HepG2 (cell line): ENCODE data around the gene TEC. TPM values are rescaled to one million over a fixed set of nuclear protein-coding genes. Genes with fewer than 3 reads are reported as not detected.

Experiments
- ATAC-seq: fragments of 200-7000 bp; cut with Tn5 transposase; 3 replicates; pipeline ENCODE4 v1.9.1; 2020; ENCODE audit warnings: mild to moderate bottlenecking, moderate library complexity
- BruUV-seq: library from RNA; stranded (reverse); fragments of 400-500 nt; replicated peaks from 2 replicates; lab custom pipeline; 2021; lab: Mats Ljungman, UMichigan
- CTCF ChIA-PET: fragments of 300-600 bp; formaldehyde crosslinking; extraction: SDS; loops from one replicate; lab custom pipeline; 2021; ENCODE audit warnings: low total read pairs, inconsistent platforms, low intra/inter-chr PET ratio; lab: Yijun Ruan, JAX
- POLR2A ChIA-PET: fragments of 350-600 bp; sonication (Branson Sonifier 250); formaldehyde crosslinking; loops from one replicate; lab custom pipeline; 2020; ENCODE audit warnings: antibody characterized with exemption, inconsistent platforms; lab: Yijun Ruan, JAX
- DNase-seq: peaks from one replicate; pipeline ENCODE4 v3.0.0-alpha.2; 2015; ENCODE audit warnings: low spot score
- FAIRE-seq: peaks from 3 replicates; lab custom pipeline; 2011; peaks lifted over from hg19 to GRCh38; lab: Jason Lieb, UNC
- H2AFZ ChIP-seq: one replicate; pipeline ENCODE4 v1.6.1; 2011; ENCODE audit warnings: low read length, inconsistent platforms
- H3K27ac ChIP-seq: fragments of 300-600 bp; 3 replicates; pipeline ENCODE4 v1.8.0; 2011; ENCODE audit warnings: mixed run types, mild to moderate bottlenecking, mixed read lengths, low read length, inconsistent platforms; ENCODE audit not compliant: insufficient read depth; ENCODE audit errors: extremely low read length
- H3K27me3 ChIP-seq, 2 experiments: fragments of 200-600 bp in 1 of 2; 2 replicates in 1 of 2; 3 replicates in 1 of 2; pipeline versions ENCODE4 v1.6.0 to v1.8.0; 2011; ENCODE audit warnings: low read length in 2 of 2, mild to moderate bottlenecking in 2 of 2, moderate library complexity in 2 of 2, inconsistent platforms in 1 of 2; ENCODE audit not compliant: insufficient read depth in 2 of 2, control insufficient read depth in 1 of 2
- H3K36me3 ChIP-seq, 2 experiments: fragments of 200-600 bp in 1 of 2; replicated peaks in 1 of 2; 2 replicates in 1 of 2; 3 replicates in 1 of 2; pipeline versions ENCODE4 v1.5.1 to v1.8.0; 2011; ENCODE audit warnings: low read length in 2 of 2, inconsistent platforms in 1 of 2; ENCODE audit not compliant: insufficient read depth in 2 of 2, control insufficient read depth in 1 of 2
- H3K4me1 ChIP-seq: 2 replicates; pipeline ENCODE4 v1.5.1; 2012; ENCODE audit warnings: low read length, inconsistent platforms; ENCODE audit not compliant: insufficient read depth
- H3K4me2 ChIP-seq: 2 replicates; pipeline ENCODE4 v1.6.0; 2011; ENCODE audit warnings: low read depth, low read length, inconsistent platforms
- H3K4me3 ChIP-seq, 3 experiments: fragments of 200-600 bp in 1 of 3; sonication (generic), shearing (Covaris generic) in 1 of 3; replicated peaks in 1 of 3; 2 replicates each; pipeline ENCODE4 v1.5.1; 2011 to 2016; ENCODE audit warnings: low read length in 3 of 3, inconsistent platforms in 2 of 3, low read depth in 2 of 3, mild to moderate bottlenecking in 2 of 3, control low read depth in 1 of 3, mixed read lengths in 1 of 3; ENCODE audit not compliant: insufficient read depth in 1 of 3
- H3K79me2 ChIP-seq: one replicate; pipeline ENCODE4 v1.6.1; 2011; ENCODE audit warnings: low read length, inconsistent platforms; ENCODE audit not compliant: insufficient read depth
- H3K9ac ChIP-seq: 2 replicates; pipeline ENCODE4 v1.6.0; 2011; ENCODE audit warnings: mild to moderate bottlenecking, low read depth, low read length, inconsistent platforms; ENCODE audit not compliant: insufficient read depth
- H3K9me3 ChIP-seq: 2 replicates; pipeline ENCODE4 v1.5.1; 2012; ENCODE audit warnings: mild to moderate bottlenecking, low read length
- H4K20me1 ChIP-seq: 2 replicates; pipeline ENCODE4 v1.6.0; 2011; ENCODE audit warnings: inconsistent platforms, mild to moderate bottlenecking, low read length, moderate library complexity; ENCODE audit not compliant: insufficient read depth
- DRAP1 ChIP-seq: IDR thresholded peaks from 2 replicates; pipeline ENCODE4 v1.6.1; 2016; ENCODE audit warnings: missing genetic modification reagents, missing compliant biosample characterization
- ETV6 ChIP-seq: sonication (generic); formaldehyde crosslinking; conservative IDR thresholded peaks from 2 replicates; pipeline ENCODE4 v1.4.0; 2020; ENCODE audit warnings: missing genetic modification reagents
- HOXA5 ChIP-seq: sonication (generic); formaldehyde crosslinking; IDR thresholded peaks from 2 replicates; pipeline ENCODE4 v1.4.0; 2020; ENCODE audit warnings: missing genetic modification reagents
- NCOR1 ChIP-seq: fragments of 200-600 bp; sonication (generic); IDR thresholded peaks from 2 replicates; pipeline ENCODE4 v1.7.0; 2017; ENCODE audit warnings: antibody characterized with exemption, low read length, borderline replicate concordance
- PHB2 ChIP-seq: fragments of 450-650 bp; IDR thresholded peaks from 2 replicates; pipeline ENCODE4 v1.6.1; 2018; ENCODE audit not compliant: partially characterized antibody
- ZNF556 ChIP-seq: sonication (generic); formaldehyde crosslinking; IDR thresholded peaks from 2 replicates; pipeline ENCODE4 v1.4.0; 2020; ENCODE audit warnings: mild to moderate bottlenecking, missing genetic modification reagents, borderline replicate concordance
- ZNF589 ChIP-seq: sonication (generic); formaldehyde crosslinking; conservative IDR thresholded peaks from 2 replicates; pipeline ENCODE4 v1.8.0; 2022; ENCODE audit warnings: mild to moderate bottlenecking, moderate library complexity, missing genetic modification reagents
- ZNF652 ChIP-seq: IDR thresholded peaks from 2 replicates; pipeline ENCODE4 v1.6.1; 2016; ENCODE audit warnings: low read depth, borderline replicate concordance
- WGBS: methylation state at CpG from one replicate; pipeline ENCODE4 v1.1.6; 2017; ENCODE audit warnings: low lambda C conversion rate; 5-methylcytosine and 5-hydroxymethylcytosine counted together
- in situ Hi-C: cut with HindIII; loops from 2 replicates; pipeline ENCODE4 v1.10.0; 2017; ENCODE audit warnings: low pct_unique_long_range_greater_than_20kb; ENCODE audit not compliant: extremely low pct_ligation_motif_present
- intact Hi-C: fragments of 100-400 bp; cut with micrococcal nuclease; formaldehyde crosslinking; loops from one replicate; pipeline ENCODE4 v1.10.0; 2022; ENCODE audit not compliant: unreplicated experiment
- polyA plus RNA-seq, 8 experiments: library from polyadenylated mRNA; depleted of rRNA in 3 of 8; stranded (reverse) in 7 of 8; unstranded in 1 of 8; fragments of >200 nt; fragmentation: Illumina TruSeq in 4 of 8; extraction: Trizol in 4 of 8; gene quantifications; 2 replicates each; pipeline versions ENCODE4 v1.2.1 to v1.2.3, GENCODE V29; 2011 to 2016; ENCODE audit warnings: low read depth in 4 of 8, missing spikeins in 1 of 8, mixed read lengths in 1 of 8; ENCODE audit not compliant: insufficient read depth in 1 of 8
- total RNA-seq, 5 experiments: library from RNA; depleted of rRNA; stranded (reverse); fragments of >200 nt; fragmentation: Illumina TruSeq; extraction: Trizol; gene quantifications; 2 replicates each; pipeline ENCODE4 v1.2.3, GENCODE V29; 2016; ENCODE audit warnings: low read depth in 1 of 5
- TF ChIP-seq, protein P1 (sequence below): IDR thresholded peaks from 2 replicates; pipeline ENCODE4 v1.6.1; 2016; ENCODE audit warnings: mild to moderate bottlenecking
- TF ChIP-seq, protein P2 (sequence below): sonication (generic); formaldehyde crosslinking; IDR thresholded peaks from 2 replicates; pipeline ENCODE4 v1.4.0; 2020; ENCODE audit warnings: missing genetic modification reagents

Gene TEC
- total and polyA plus RNA-seq, 2 of the 13 experiments (the other 11 are each of a cell fraction or from before 2014, with no cell fraction given): 0.05 to 0.20 TPM

GRCh38 chr4:48162162-48162561 is 107.5 kb downstream of the TEC start (continued):
- TF ChIP-seq, protein P1, sequence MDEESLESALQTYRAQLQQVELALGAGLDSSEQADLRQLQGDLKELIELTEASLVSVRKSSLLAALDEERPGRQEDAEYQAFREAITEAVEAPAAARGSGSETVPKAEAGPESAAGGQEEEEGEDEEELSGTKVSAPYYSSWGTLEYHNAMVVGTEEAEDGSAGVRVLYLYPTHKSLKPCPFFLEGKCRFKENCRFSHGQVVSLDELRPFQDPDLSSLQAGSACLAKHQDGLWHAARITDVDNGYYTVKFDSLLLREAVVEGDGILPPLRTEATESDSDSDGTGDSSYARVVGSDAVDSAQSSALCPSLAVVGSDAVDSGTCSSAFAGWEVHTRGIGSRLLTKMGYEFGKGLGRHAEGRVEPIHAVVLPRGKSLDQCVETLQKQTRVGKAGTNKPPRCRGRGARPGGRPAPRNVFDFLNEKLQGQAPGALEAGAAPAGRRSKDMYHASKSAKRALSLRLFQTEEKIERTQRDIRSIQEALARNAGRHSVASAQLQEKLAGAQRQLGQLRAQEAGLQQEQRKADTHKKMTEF (CRISPR knock-in tag): no peak
- TF ChIP-seq PHB2: no peak
- TF ChIP-seq HOXA5 (CRISPR knock-in tag): no peak
- TF ChIP-seq, protein P2, sequence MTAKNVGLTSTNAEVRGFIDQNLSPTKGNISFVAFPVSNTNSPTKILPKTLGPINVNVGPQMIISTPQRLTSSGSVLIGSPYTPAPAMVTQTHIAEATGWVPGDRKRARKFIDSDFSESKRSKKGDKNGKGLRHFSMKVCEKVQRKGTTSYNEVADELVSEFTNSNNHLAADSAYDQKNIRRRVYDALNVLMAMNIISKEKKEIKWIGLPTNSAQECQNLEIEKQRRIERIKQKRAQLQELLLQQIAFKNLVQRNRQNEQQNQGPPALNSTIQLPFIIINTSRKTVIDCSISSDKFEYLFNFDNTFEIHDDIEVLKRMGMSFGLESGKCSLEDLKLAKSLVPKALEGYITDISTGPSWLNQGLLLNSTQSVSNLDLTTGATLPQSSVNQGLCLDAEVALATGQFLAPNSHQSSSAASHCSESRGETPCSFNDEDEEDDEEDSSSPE (CRISPR knock-in tag): no peak
- no peak for TF ChIP-seq ZNF589 (CRISPR knock-in tag)
- no peak for TF ChIP-seq DRAP1 (CRISPR knock-in tag)
- no peak for TF ChIP-seq ZNF556 (CRISPR knock-in tag)

GRCh38 chr4:48157271-48157670 is 112.4 kb downstream of the TEC start:
- CTCF ChIA-PET: no interaction called here
- Histone ChIP-seq H3K36me3 (no peaks in the 10 kb centered on the region), H3K4me2 (no peak overlapping the region), H3K79me2 (no peaks in the 10 kb centered on the region), H3K9ac (no peak overlapping the region), H3K4me3 (no peak overlapping the region), H3K27me3 (no peaks in the 10 kb centered on the region), H4K20me1 (no peaks in the 10 kb centered on the region), H3K9me3 (peaks cover 29% of the 10 kb centered on the region), H3K27ac (no peak overlapping the region), H2AFZ (no peak overlapping the region), H3K4me1 (no peaks in the 10 kb centered on the region)
- POLR2A ChIA-PET: no interaction called here
- no peak for TF ChIP-seq NCOR1
- no peak for TF ChIP-seq ETV6
- no peak for TF ChIP-seq ZNF652
- WGBS: 50% methylated on average over 3 of the region's 3 CpGs
- BruUV-seq: no TSS peak
- intact Hi-C loops (no loop called here), in situ Hi-C loops (no loop called here)
- ATAC-seq: no peak
- no peak for DNase-seq
- no peak for FAIRE-seq
